Endothelial cell of umbilical vein (primary cell): ENCODE measurements around the gene BPIFA2. TPM values are rescaled to one million over a fixed set of nuclear protein-coding genes. Genes with fewer than 3 reads are reported as not detected.

Experiments used
- BruUV-seq: library from RNA; stranded (reverse); fragments of 400-500 nt; replicated peaks from 2 replicates; lab custom pipeline; 2021; lab: Mats Ljungman, UMichigan
- CTCF ChIA-PET: fragments of 300-600, 350-600 bp; sonication (Branson Sonifier 250); formaldehyde crosslinking; loops from one replicate; lab custom pipeline; 2021; ENCODE audit warnings: antibody characterized with exemption, inconsistent platforms; lab: Charles Lee
- POLR2A ChIA-PET: fragments of 300-600, 350-600 bp; sonication (Branson Sonifier 250); formaldehyde crosslinking; loops from one replicate; lab custom pipeline; 2021; ENCODE audit warnings: antibody characterized with exemption, inconsistent platforms; lab: Charles Lee
- DNase-seq: peaks from one replicate; pipeline ENCODE4 v3.0.0-alpha.2; 2011; ENCODE audit warnings: low read depth, low spot score
- FAIRE-seq: peaks from 2 replicates; lab custom pipeline; 2011; peaks lifted over from hg19 to GRCh38; lab: Jason Lieb, UNC
- H2AFZ ChIP-seq: 2 replicates; pipeline ENCODE4 v1.6.0; 2012; ENCODE audit warnings: low read depth, low read length, control low read depth, inconsistent platforms
- H3K27ac ChIP-seq: 2 replicates; pipeline ENCODE4 v1.5.1; 2011; ENCODE audit warnings: low read depth, mild to moderate bottlenecking, control low read depth, low read length, moderate library complexity; ENCODE audit not compliant: insufficient read depth
- H3K27me3 ChIP-seq, 2 experiments: 2 replicates each; pipeline versions ENCODE4 v1.6.0 to v1.6.1; 2011; ENCODE audit warnings: low read length in 2 of 2, mixed read lengths in 1 of 2; ENCODE audit not compliant: control insufficient read depth in 2 of 2, insufficient read depth in 2 of 2
- H3K36me3 ChIP-seq, 2 experiments: 2 replicates in 1 of 2; 3 replicates in 1 of 2; pipeline ENCODE4 v1.5.1; 2011; ENCODE audit warnings: low read length in 2 of 2, mild to moderate bottlenecking in 1 of 2, moderate library complexity in 1 of 2; ENCODE audit not compliant: control insufficient read depth in 2 of 2, insufficient read depth in 2 of 2; ENCODE audit errors: extremely low read depth in 1 of 2
- H3K4me1 ChIP-seq: 3 replicates; pipeline ENCODE4 v1.5.1; 2011; ENCODE audit warnings: mild to moderate bottlenecking, low read length; ENCODE audit not compliant: control insufficient read depth, insufficient read depth; ENCODE audit errors: extremely low read depth
- H3K4me2 ChIP-seq: 2 replicates; pipeline ENCODE4 v1.6.1; 2011; ENCODE audit warnings: low read length, control low read depth, mixed read lengths; ENCODE audit not compliant: insufficient read depth
- H3K4me3 ChIP-seq, 3 experiments: fragments of 200-600 bp in 1 of 3; sonication (generic), shearing (Covaris generic) in 1 of 3; replicated peaks in 1 of 3; 2 replicates each; pipeline ENCODE4 v1.5.1; 2011 to 2016; ENCODE audit warnings: control low read depth in 3 of 3, low read length in 3 of 3, mild to moderate bottlenecking in 2 of 3, inconsistent platforms in 1 of 3, low read depth in 1 of 3, moderate library complexity in 1 of 3; ENCODE audit not compliant: insufficient read depth in 1 of 3
- H3K79me2 ChIP-seq: 2 replicates; pipeline ENCODE4 v1.6.0; 2012; ENCODE audit warnings: low read length, inconsistent platforms; ENCODE audit not compliant: control insufficient read depth, insufficient read depth
- H3K9ac ChIP-seq: replicated peaks from 2 replicates; pipeline ENCODE3; 2011; ENCODE audit warnings: low read length, control low read depth; ENCODE audit not compliant: insufficient read depth; ENCODE audit errors: extremely low read depth
- H3K9me1 ChIP-seq: replicated peaks from 3 replicates; pipeline ENCODE4 v1.6.0; 2011; ENCODE audit warnings: mild to moderate bottlenecking, low read length; ENCODE audit not compliant: control insufficient read depth, insufficient read depth; ENCODE audit errors: extremely low read depth
- H3K9me3 ChIP-seq: replicated peaks from 2 replicates; pipeline ENCODE4 v1.5.1; 2012; ENCODE audit warnings: low read length, inconsistent platforms; ENCODE audit not compliant: control insufficient read depth, insufficient read depth
- H4K20me1 ChIP-seq: replicated peaks from 2 replicates; pipeline ENCODE3; 2011; ENCODE audit warnings: mild to moderate bottlenecking, low read length; ENCODE audit not compliant: control insufficient read depth, insufficient read depth; ENCODE audit errors: extremely low read depth
- CTCF ChIP-seq, 2 donors: IDR thresholded peaks; 1 replicate in 1 of 2; 2 replicates in 1 of 2; pipeline ENCODE4 v1.5.1; 2011; ENCODE audit warnings: low read length in 2 of 2, mild to moderate bottlenecking in 2 of 2, moderate library complexity in 2 of 2, control low read depth in 1 of 2, inconsistent platforms in 1 of 2, low read depth in 1 of 2; ENCODE audit not compliant: insufficient read depth in 1 of 2; ENCODE audit errors: extremely low read depth in 1 of 2
- EZH2 ChIP-seq: IDR thresholded peaks from 2 replicates; pipeline ENCODE4 v1.6.1; 2012; ENCODE audit warnings: borderline replicate concordance, low read depth, mild to moderate bottlenecking, moderate library complexity, low read length, inconsistent platforms; ENCODE audit not compliant: severe bottlenecking
- FOS ChIP-seq: IDR thresholded peaks from 2 replicates; pipeline ENCODE4 v1.6.1; 2011; ENCODE audit warnings: mild to moderate bottlenecking, low read length, moderate library complexity, borderline replicate concordance; ENCODE audit not compliant: insufficient read depth
- GATA2 ChIP-seq: IDR thresholded peaks from 2 replicates; pipeline ENCODE4 v1.7.0; 2011; ENCODE audit warnings: low read depth, mild to moderate bottlenecking, moderate library complexity, mixed read lengths, low read length; ENCODE audit not compliant: insufficient read length, insufficient read depth
- JUN ChIP-seq: IDR thresholded peaks from 2 replicates; pipeline ENCODE4 v1.6.1; 2011; ENCODE audit warnings: borderline replicate concordance, low read depth; ENCODE audit not compliant: insufficient read length, insufficient read depth
- MAX ChIP-seq: IDR thresholded peaks from 2 replicates; pipeline ENCODE4 v1.6.1; 2011; ENCODE audit not compliant: insufficient read depth, insufficient read length
- MYC ChIP-seq: IDR thresholded peaks from one replicate; pipeline ENCODE4 v1.6.1; 2011; ENCODE audit warnings: mild to moderate bottlenecking, low read depth, low read length
- POLR2A ChIP-seq: IDR thresholded peaks from 2 replicates; pipeline ENCODE4 v1.6.1; 2012; ENCODE audit warnings: low read depth, mild to moderate bottlenecking, control low read depth, low read length
- POLR2AphosphoS5 ChIP-seq: IDR thresholded peaks from 2 replicates; pipeline ENCODE4 v1.6.1; 2012; ENCODE audit warnings: low read depth, mild to moderate bottlenecking, control low read depth, low read length, moderate library complexity; ENCODE audit not compliant: insufficient read depth
- dilution Hi-C: fragments of 300-500 bp; cut with MboI; formaldehyde crosslinking; loops from one replicate; pipeline ENCODE4 v1.15.0; 2019; ENCODE audit warnings: low sequenced_read_pairs; ENCODE audit not compliant: extremely low pct_ligation_motif_present
- intact Hi-C: fragments of 100-400 bp; cut with micrococcal nuclease; formaldehyde crosslinking; loops from one replicate; pipeline ENCODE4 v1.10.0; 2022
- polyA plus RNA-seq, 4 experiments: library from polyadenylated mRNA; depleted of rRNA in 3 of 4; stranded (reverse) in 3 of 4; unstranded in 1 of 4; fragments of >200 nt; gene quantifications; 2 replicates each; pipeline versions ENCODE4 v1.2.1 to v1.2.3, GENCODE V29; 2011 to 2012; ENCODE audit warnings: missing spikeins in 1 of 4
- total RNA-seq: library from RNA; stranded (reverse); gene quantifications from 2 replicates; pipeline ENCODE4 v1.2.3, GENCODE V29; 2021

BPIFA2 gene
- total and polyA plus RNA-seq, 2 donors (not counting 3 experiments of a cell fraction or from before 2014, with no cell fraction given), result not detected

- Histone ChIP-seq H3K36me3 (no peaks in the 10 kb centered on the region), H3K27me3 (no peaks in the 10 kb centered on the region), H3K79me2 (no peaks in the 10 kb centered on the region), H2AFZ (no peak overlapping the region), H3K27ac (no peak overlapping the region), H3K4me1 (no peaks in the 10 kb centered on the region), H3K4me2 (no peak overlapping the region), H3K9me3 (no peaks in the 10 kb centered on the region), H3K9ac (no peak overlapping the region), H4K20me1 (no peaks in the 10 kb centered on the region), H3K9me1 (no peaks in the 10 kb centered on the region), H3K4me3 (no peak overlapping the region)
- DNase-seq (peak; percentile 40), FAIRE-seq (peak; percentile 75)
- ChIA-PET POLR2A (no interaction called here), CTCF (no interaction called here)
- dilution Hi-C loops, result no loop called here
- TF ChIP-seq FOS (no peak), POLR2A (no peak), GATA2 (no peak), MYC (no peak), CTCF (IDR thresholded peaks at IDR 0.05; ENCODE audit: extremely low read depth in 1 of 2, insufficient read depth in 1 of 2, low read depth in 1 of 2, low read length in 2 of 2) (no peak), MAX (no peak), JUN (no peak), POLR2AphosphoS5 (no peak), EZH2 (no peak)
- intact Hi-C loops, result no loop called here
- no TSS peak for BruUV-seq
Measured at GRCh38 chr20:33209789-33210188, 41.8 kb downstream of the BPIFA2 start.
